Measurements from ENCODE around the gene DCAF7. TPM values are rescaled to one million over a fixed set of nuclear protein-coding genes. Genes with fewer than 3 reads are reported as not detected.

DCAF7 gene
- total RNA-seq, 1 donor from 2014 or later = 34.1 TPM

DNA sequence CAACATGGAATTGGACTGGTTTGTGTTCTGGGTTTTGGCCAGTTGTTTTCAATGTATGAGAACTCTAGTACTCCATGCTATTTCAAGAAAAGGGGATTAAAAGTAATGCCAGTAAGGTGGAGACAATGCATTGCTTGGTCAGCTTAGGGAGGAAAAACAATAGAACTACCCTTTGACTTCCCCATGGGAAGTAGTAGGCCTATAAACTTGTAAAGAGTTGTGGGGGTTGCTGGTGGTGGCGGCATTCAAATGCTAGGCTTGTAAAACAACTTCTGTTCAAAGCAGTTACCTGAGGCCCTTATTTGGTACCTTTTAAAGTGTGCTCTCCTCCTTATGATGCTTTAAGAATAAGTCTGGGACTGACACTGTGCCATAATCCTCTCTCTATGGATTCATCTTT is 81.3 kb downstream of the DCAF7 start:
- H3K36me3 ChIP-seq = peaks cover 0 to 40% of the 10 kb centered on the region in 2 donors
- no peak for DNase-seq (ENCODE audit: extremely low spot score in 2 of 2)
- no peak overlapping the region for H3K27ac ChIP-seq
- intact Hi-C loops (cut with DNase I) = no loop called here
- no peaks in the 10 kb centered on the region for H3K27me3 ChIP-seq
- no peak for TF ChIP-seq POLR2AphosphoS5 (IDR thresholded peaks at IDR 0.05; ENCODE audit: insufficient read depth in 1 of 2, low read depth in 1 of 2)
- TF ChIP-seq POLR2A (IDR thresholded peaks at IDR 0.05) = no peak
- TF ChIP-seq, protein P1, sequence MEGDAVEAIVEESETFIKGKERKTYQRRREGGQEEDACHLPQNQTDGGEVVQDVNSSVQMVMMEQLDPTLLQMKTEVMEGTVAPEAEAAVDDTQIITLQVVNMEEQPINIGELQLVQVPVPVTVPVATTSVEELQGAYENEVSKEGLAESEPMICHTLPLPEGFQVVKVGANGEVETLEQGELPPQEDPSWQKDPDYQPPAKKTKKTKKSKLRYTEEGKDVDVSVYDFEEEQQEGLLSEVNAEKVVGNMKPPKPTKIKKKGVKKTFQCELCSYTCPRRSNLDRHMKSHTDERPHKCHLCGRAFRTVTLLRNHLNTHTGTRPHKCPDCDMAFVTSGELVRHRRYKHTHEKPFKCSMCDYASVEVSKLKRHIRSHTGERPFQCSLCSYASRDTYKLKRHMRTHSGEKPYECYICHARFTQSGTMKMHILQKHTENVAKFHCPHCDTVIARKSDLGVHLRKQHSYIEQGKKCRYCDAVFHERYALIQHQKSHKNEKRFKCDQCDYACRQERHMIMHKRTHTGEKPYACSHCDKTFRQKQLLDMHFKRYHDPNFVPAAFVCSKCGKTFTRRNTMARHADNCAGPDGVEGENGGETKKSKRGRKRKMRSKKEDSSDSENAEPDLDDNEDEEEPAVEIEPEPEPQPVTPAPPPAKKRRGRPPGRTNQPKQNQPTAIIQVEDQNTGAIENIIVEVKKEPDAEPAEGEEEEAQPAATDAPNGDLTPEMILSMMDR (IDR thresholded peaks at IDR 0.05) = no peak
- H3K9me3 ChIP-seq = no peaks in the 10 kb centered on the region
- H3K4me1 ChIP-seq = peaks cover 47% of the 10 kb centered on the region
- H3K4me3 ChIP-seq = no peak overlapping the region

DNA sequence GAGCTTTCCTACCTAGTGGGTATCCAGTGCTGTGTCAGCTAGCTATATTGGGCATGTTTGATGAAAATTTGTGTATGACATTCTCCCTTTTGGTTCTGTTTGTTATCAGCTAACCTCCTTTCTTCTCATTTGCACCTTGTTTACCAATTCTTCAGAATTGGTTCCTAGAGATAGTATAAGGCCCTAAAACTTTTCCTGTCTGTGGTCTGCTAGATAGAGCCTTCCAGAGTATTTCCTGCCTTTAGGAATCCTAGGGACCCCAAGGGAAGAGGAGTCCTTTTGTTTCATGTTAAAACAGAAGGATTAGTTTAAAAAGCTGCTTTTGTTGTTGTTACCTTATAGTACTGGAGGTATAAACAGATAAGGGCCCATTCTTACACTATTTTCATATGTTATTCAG is 83.5 kb downstream of the DCAF7 start:
- no peaks in the 10 kb centered on the region for H3K9me3 ChIP-seq
- no peak overlapping the region for H3K27ac ChIP-seq
- no peaks in the 10 kb centered on the region for H3K27me3 ChIP-seq
- H3K36me3 ChIP-seq = peaks cover 0 to 48% of the 10 kb centered on the region in 2 donors
- intact Hi-C loops (cut with DNase I) = no loop called here
- no peak for DNase-seq (ENCODE audit: extremely low spot score in 2 of 2)
- H3K4me1 ChIP-seq = peaks cover 34% of the 10 kb centered on the region
- H3K4me3 ChIP-seq = no peak overlapping the region
- TF ChIP-seq, protein P1 (IDR thresholded peaks at IDR 0.05) = no peak
- TF ChIP-seq POLR2AphosphoS5 (IDR thresholded peaks at IDR 0.05; ENCODE audit: insufficient read depth in 1 of 2, low read depth in 1 of 2) (no peak), POLR2A (IDR thresholded peaks at IDR 0.05) (no peak)

DNA sequence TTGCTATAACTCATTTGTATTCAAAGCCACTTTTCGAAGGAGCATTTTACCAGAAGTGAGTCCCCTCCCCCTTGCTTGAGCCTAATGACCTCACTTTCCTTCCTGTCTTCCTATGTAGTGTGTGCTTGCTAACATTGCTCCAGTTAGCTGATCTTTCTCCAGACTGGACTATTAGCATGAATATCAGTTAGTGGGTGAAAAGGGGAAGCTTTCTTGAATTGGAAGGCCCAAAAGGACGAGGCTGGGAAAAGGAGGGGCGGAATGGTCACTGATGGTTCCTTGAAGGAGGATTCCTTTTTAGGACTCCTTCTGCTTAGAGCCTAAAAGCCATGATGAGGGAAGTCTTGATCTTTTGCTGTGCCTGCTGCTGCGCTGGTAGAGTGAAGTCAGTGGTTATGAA is 83.9 kb downstream of the DCAF7 start:
- TF ChIP-seq POLR2A (IDR thresholded peaks at IDR 0.05) (no peak), POLR2AphosphoS5 (IDR thresholded peaks at IDR 0.05; ENCODE audit: insufficient read depth in 1 of 2, low read depth in 1 of 2) (no peak)
- TF ChIP-seq, protein P1 (IDR thresholded peaks at IDR 0.05) = no peak
- intact Hi-C loops (cut with DNase I) = no loop called here
- Histone ChIP-seq H3K4me1 (peaks cover 30% of the 10 kb centered on the region), H3K4me3 (no peak overlapping the region), H3K27me3 (no peaks in the 10 kb centered on the region), H3K36me3 (peaks cover 0 to 50% of the 10 kb centered on the region in 2 donors), H3K9me3 (no peaks in the 10 kb centered on the region), H3K27ac (no peak overlapping the region)
- no peak for DNase-seq (ENCODE audit: extremely low spot score in 2 of 2)

DNA sequence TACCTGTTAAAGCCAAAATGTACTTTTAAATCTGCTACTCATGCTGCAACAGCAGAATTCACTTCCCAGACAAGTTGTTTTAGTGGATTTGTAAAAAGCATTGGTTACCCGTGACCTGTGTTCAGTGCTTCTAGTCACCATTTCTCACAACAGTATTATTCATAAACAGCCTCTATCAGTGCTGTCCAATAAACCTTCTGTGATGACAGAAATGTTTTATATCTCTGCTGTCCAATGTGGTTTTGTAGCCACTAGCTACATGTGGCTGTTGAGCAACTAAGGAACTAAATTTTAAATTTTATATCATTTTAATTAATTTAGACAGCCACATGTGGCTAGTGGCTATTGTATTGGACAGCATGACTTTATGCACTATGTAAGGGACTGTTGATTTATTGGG is 84.5 kb downstream of the DCAF7 start:
- H3K9me3 ChIP-seq = no peaks in the 10 kb centered on the region
- DNase-seq (ENCODE audit: extremely low spot score in 2 of 2) = no peak
- peaks cover 0 to 53% of the 10 kb centered on the region in 2 donors for H3K36me3 ChIP-seq
- no peak overlapping the region for H3K4me3 ChIP-seq
- TF ChIP-seq, protein P1 (IDR thresholded peaks at IDR 0.05) = no peak
- no peak for TF ChIP-seq POLR2A (IDR thresholded peaks at IDR 0.05)
- TF ChIP-seq POLR2AphosphoS5 (IDR thresholded peaks at IDR 0.05; ENCODE audit: insufficient read depth in 1 of 2, low read depth in 1 of 2) = no peak
- intact Hi-C loops (cut with DNase I) = no loop called here
- no peaks in the 10 kb centered on the region for H3K27me3 ChIP-seq
- H3K4me1 ChIP-seq = peaks cover 27% of the 10 kb centered on the region
- no peak overlapping the region for H3K27ac ChIP-seq

DNA sequence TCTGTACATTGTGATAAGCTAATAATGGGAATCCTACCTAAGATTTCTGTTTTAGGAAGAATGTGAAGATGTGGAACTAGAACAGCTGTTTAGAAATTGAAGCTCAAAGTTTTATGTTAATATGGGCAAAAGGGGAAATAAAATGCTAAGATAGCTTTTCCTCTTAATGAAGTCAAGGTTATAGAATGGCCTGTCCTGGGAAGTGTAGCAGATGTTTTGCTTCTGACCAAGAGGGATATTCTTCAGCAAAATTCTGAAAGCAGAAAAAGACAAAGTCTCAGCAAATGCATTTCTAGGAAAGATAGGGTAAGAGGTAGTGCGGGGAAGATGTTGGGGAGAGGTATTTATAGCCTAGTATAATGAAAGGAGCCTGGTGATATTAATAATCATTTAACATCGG is 85.0 kb downstream of the DCAF7 start:
- no peaks in the 10 kb centered on the region for H3K27me3 ChIP-seq
- no peak overlapping the region for H3K27ac ChIP-seq
- no peaks in the 10 kb centered on the region for H3K9me3 ChIP-seq
- no peak overlapping the region for H3K4me3 ChIP-seq
- peaks cover 0 to 53% of the 10 kb centered on the region in 2 donors for H3K36me3 ChIP-seq
- intact Hi-C loops (cut with DNase I) = no loop called here
- H3K4me1 ChIP-seq = peaks cover 25% of the 10 kb centered on the region
- DNase-seq (ENCODE audit: extremely low spot score in 2 of 2) = no peak
- no peak for TF ChIP-seq POLR2A (IDR thresholded peaks at IDR 0.05)
- TF ChIP-seq, protein P1 (IDR thresholded peaks at IDR 0.05) = no peak
- TF ChIP-seq POLR2AphosphoS5 (IDR thresholded peaks at IDR 0.05; ENCODE audit: insufficient read depth in 1 of 2, low read depth in 1 of 2) = no peak
